Measurements from ENCODE around the gene ZNRF1.
"Not testable (repeated sequence)": the region's sequence is repeated elsewhere in the genome, so short reads cannot be mapped to it uniquely, and the experiment has no call there.

The ZNRF1 gene

DNA sequence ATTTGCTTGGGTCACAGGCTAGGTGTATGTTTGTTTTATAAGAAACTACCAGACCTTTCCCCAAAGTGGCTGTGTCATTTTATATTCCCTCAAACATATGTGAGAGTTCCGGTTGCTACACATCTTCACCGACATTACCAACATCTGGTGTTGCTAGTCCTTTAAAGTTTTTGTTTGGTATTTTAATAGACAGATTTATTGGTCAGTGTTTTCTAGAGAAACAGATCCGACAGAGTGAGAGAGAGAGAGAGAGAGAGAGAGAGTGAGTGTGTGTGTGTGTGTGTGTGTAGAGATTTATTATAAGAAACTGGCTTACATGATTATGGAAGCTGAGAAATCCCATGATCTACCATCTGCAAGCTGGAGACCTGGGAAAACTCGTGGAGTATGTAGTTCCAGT lies 86.7 kb downstream of the ZNRF1 start:
- Histone ChIP-seq H3K4me1 (ENCODE audit: control insufficient read depth in 1 of 2, insufficient read depth in 2 of 2, low read length in 2 of 2) (peaks cover 10 to 16% of the 10 kb centered on the region in 2 donors), H3K27ac (ENCODE audit: low read depth, low read length) (no peak overlapping the region)

DNA sequence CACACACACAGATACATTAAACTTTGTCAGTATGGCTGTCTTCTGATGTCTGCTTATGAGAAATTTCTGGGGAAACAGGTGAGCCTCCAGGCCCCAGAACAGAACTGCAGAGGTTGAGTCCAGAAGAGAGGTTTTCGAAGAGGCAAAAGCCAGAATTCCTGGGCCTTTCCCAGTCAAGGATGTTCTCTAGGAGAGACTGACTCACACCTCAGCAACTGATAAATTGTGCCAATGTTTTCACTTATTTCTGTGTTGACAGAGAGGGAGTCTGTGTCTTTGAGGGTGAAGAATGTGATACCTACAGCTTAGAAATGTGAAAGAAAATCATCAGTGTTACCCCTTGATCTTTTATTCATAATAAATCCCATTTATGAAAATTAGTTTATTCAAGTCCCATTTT lies 87.5 kb downstream of the ZNRF1 start:
- H3K9ac ChIP-seq (ENCODE audit: low read depth in 1 of 2, low read length in 2 of 2), result no peak overlapping the region
- H3K4me1 ChIP-seq (ENCODE audit: control insufficient read depth in 1 of 2, insufficient read depth in 2 of 2, low read length in 2 of 2), result peaks cover 10 to 14% of the 10 kb centered on the region in 2 donors
- no peaks in the 10 kb centered on the region for H3K36me3 ChIP-seq (ENCODE audit: control insufficient read depth in 1 of 2, insufficient read depth in 2 of 2, low read length in 2 of 2)
- no peak overlapping the region for H3K27ac ChIP-seq (ENCODE audit: low read depth, low read length)
- no peak overlapping the region for H3K4me3 ChIP-seq (ENCODE audit: low read depth in 1 of 2, low read length in 2 of 2)
- H3K27me3 ChIP-seq (ENCODE audit: control insufficient read depth in 1 of 2, insufficient read depth in 2 of 2, low read length in 2 of 2), result no peaks in the 10 kb centered on the region
- H3K9me3 ChIP-seq (ENCODE audit: control insufficient read depth in 1 of 2, low read length in 2 of 2), result no peaks in the 10 kb centered on the region

More for the DNA sequence above, 86.7 kb downstream of the ZNRF1 start:
- H3K27me3 ChIP-seq (ENCODE audit: control insufficient read depth in 1 of 2, insufficient read depth in 2 of 2, low read length in 2 of 2), result no peaks in the 10 kb centered on the region
- H3K9me3 ChIP-seq (ENCODE audit: control insufficient read depth in 1 of 2, low read length in 2 of 2), result no peaks in the 10 kb centered on the region
- H3K36me3 ChIP-seq (ENCODE audit: control insufficient read depth in 1 of 2, insufficient read depth in 2 of 2, low read length in 2 of 2), result no peaks in the 10 kb centered on the region
- H3K9ac ChIP-seq (ENCODE audit: low read depth in 1 of 2, low read length in 2 of 2), result no peak overlapping the region
- no peak overlapping the region for H3K4me3 ChIP-seq (ENCODE audit: low read depth in 1 of 2, low read length in 2 of 2)

DNA sequence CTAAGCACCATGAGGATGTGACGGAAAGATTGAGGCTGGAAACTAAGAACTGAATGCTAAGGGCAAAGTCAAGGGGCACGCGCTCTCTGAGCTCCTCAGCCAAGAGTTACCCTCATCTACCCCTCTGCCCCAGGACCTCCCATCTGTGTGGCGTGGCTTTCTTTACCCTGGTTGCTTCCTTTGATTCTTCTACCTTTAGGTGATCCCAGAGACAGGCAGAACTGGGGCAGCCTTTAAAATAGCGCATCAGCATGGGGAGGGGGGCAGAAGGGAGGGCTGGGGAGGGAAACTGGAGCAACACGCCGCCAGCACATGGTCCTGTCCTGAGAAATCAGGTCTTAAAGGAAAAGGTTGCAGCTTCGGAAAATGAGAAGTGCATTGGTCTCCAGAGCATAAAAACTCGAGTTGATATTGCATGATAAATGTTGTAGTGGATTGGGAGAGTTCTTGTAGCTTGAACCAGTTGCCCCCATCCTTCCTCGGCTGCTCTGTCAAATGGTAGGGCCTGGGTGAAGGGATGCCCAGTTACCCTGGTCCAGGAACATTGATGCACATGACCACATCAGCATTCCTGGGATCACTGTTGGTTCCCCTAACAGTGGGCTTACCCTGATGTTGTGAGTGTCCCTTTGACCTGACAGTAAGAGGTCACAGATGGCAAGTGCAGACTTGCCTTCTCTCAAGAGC lies 88.0 kb downstream of the ZNRF1 start:
- H3K27me3 ChIP-seq (ENCODE audit: control insufficient read depth in 1 of 2, insufficient read depth in 2 of 2, low read length in 2 of 2), result no peaks in the 10 kb centered on the region
- peaks cover 10 to 11% of the 10 kb centered on the region in 2 donors for H3K4me1 ChIP-seq (ENCODE audit: control insufficient read depth in 1 of 2, insufficient read depth in 2 of 2, low read length in 2 of 2)
- no peak overlapping the region for H3K9ac ChIP-seq (ENCODE audit: low read depth in 1 of 2, low read length in 2 of 2)
- no peaks in the 10 kb centered on the region for H3K36me3 ChIP-seq (ENCODE audit: control insufficient read depth in 1 of 2, insufficient read depth in 2 of 2, low read length in 2 of 2)
- no peak overlapping the region for H3K27ac ChIP-seq (ENCODE audit: low read depth, low read length)
- H3K9me3 ChIP-seq (ENCODE audit: control insufficient read depth in 1 of 2, low read length in 2 of 2), result no peaks in the 10 kb centered on the region
- no peak overlapping the region for H3K4me3 ChIP-seq (ENCODE audit: low read depth in 1 of 2, low read length in 2 of 2)

DNA sequence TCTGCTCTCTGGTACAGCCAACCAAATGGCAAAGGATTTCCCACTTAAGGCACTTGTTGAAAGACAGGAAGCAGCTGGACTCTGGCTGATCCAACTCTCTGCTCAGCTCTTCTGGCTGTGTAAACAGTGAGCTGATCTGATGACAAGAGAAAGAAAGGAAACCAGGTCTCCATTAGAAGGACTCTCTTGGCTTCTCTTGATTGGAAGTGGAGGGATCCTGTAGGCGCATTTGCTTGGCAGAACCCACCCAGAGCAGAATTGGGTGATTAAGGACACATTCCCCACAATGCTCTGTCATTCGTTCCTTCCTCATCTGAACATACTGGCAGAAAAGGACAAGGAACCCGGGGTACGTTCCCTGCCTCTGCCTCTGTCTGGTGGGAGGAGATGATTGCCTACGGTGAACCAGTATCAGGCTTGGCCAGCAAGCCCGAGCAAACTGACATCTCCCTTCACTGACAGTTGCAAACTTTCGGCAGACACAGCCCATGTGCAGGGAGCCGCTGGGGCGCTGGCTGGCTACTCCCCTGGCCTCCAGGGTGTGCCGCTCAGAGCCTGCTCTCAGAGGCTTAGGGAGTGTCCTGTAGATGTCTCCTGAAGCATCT lies 88.7 kb downstream of the ZNRF1 start:
- peaks cover 11% of the 10 kb centered on the region in 2 donors for H3K4me1 ChIP-seq (ENCODE audit: control insufficient read depth in 1 of 2, insufficient read depth in 2 of 2, low read length in 2 of 2)
- no peaks in the 10 kb centered on the region for H3K36me3 ChIP-seq (ENCODE audit: control insufficient read depth in 1 of 2, insufficient read depth in 2 of 2, low read length in 2 of 2)
- H3K9me3 ChIP-seq (ENCODE audit: control insufficient read depth in 1 of 2, low read length in 2 of 2), result no peaks in the 10 kb centered on the region
- H3K27me3 ChIP-seq (ENCODE audit: control insufficient read depth in 1 of 2, insufficient read depth in 2 of 2, low read length in 2 of 2), result no peaks in the 10 kb centered on the region
- no peak overlapping the region for H3K4me3 ChIP-seq (ENCODE audit: low read depth in 1 of 2, low read length in 2 of 2)
- no peak overlapping the region for H3K27ac ChIP-seq (ENCODE audit: low read depth, low read length)
- H3K9ac ChIP-seq (ENCODE audit: low read depth in 1 of 2, low read length in 2 of 2), result no peak overlapping the region

DNA sequence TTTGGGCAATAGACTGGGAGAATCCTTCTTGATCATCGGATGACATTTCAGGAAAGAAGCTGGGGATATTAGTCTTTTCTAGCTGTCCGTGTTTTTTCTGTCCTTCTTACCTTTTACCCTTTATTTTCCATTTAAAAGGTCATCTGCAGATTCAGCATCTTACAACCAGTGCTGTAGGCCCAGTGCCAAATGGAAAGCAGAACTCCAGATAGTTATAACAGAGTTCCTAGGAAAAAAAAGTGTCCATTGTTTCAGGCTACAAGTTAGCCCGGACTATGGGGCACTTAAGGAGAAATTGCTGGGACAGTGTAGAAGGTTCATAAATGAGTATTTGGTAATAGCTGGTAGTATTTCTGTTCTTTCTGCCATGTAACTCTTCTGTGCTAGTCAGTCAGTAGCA lies 89.4 kb downstream of the ZNRF1 start:
- Histone ChIP-seq H3K36me3 (ENCODE audit: control insufficient read depth in 1 of 2, insufficient read depth in 2 of 2, low read length in 2 of 2) (no peaks in the 10 kb centered on the region), H3K9me3 (ENCODE audit: control insufficient read depth in 1 of 2, low read length in 2 of 2) (no peaks in the 10 kb centered on the region), H3K9ac (ENCODE audit: low read depth in 1 of 2, low read length in 2 of 2) (no peak overlapping the region), H3K27me3 (ENCODE audit: control insufficient read depth in 1 of 2, insufficient read depth in 2 of 2, low read length in 2 of 2) (no peaks in the 10 kb centered on the region), H3K4me1 (ENCODE audit: control insufficient read depth in 1 of 2, insufficient read depth in 2 of 2, low read length in 2 of 2) (peaks cover 14 to 15% of the 10 kb centered on the region in 2 donors), H3K4me3 (ENCODE audit: low read depth in 1 of 2, low read length in 2 of 2) (no peak overlapping the region), H3K27ac (ENCODE audit: low read depth, low read length) (no peak overlapping the region)

DNA sequence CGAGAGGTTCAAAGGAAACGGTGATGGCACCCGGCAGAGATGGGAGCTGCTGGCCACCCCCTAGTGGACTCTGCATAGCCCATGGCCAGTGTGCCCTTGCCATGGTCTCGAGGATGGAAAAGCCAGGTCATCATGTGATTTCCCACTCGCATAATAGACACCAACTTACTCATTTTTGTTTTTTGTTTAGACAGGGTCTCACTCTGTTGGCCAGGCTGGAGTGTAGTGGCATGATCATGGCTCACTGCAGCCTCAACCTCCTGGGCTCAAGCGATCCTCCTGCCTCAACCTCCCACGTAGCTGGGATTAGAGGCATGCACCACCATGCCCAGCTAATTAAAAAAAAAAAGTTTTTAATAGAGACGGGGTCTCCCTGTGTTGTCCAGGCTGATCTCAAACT lies 90.1 kb downstream of the ZNRF1 start:
- H3K27me3 ChIP-seq (ENCODE audit: control insufficient read depth in 1 of 2, insufficient read depth in 2 of 2, low read length in 2 of 2), result no peaks in the 10 kb centered on the region
- H3K4me1 ChIP-seq (ENCODE audit: control insufficient read depth in 1 of 2, insufficient read depth in 2 of 2, low read length in 2 of 2), result peaks cover 15 to 18% of the 10 kb centered on the region in 2 donors
- no peak overlapping the region for H3K4me3 ChIP-seq (ENCODE audit: low read depth in 1 of 2, low read length in 2 of 2)
- no peak overlapping the region for H3K9ac ChIP-seq (ENCODE audit: low read depth in 1 of 2, low read length in 2 of 2)
- peaks cover 0 to under 1% of the 10 kb centered on the region in 2 donors for H3K36me3 ChIP-seq (ENCODE audit: control insufficient read depth in 1 of 2, insufficient read depth in 2 of 2, low read length in 2 of 2)
- H3K9me3 ChIP-seq (ENCODE audit: control insufficient read depth in 1 of 2, low read length in 2 of 2), result no peaks in the 10 kb centered on the region
- H3K27ac ChIP-seq (ENCODE audit: low read depth, low read length), result no peak overlapping the region

DNA sequence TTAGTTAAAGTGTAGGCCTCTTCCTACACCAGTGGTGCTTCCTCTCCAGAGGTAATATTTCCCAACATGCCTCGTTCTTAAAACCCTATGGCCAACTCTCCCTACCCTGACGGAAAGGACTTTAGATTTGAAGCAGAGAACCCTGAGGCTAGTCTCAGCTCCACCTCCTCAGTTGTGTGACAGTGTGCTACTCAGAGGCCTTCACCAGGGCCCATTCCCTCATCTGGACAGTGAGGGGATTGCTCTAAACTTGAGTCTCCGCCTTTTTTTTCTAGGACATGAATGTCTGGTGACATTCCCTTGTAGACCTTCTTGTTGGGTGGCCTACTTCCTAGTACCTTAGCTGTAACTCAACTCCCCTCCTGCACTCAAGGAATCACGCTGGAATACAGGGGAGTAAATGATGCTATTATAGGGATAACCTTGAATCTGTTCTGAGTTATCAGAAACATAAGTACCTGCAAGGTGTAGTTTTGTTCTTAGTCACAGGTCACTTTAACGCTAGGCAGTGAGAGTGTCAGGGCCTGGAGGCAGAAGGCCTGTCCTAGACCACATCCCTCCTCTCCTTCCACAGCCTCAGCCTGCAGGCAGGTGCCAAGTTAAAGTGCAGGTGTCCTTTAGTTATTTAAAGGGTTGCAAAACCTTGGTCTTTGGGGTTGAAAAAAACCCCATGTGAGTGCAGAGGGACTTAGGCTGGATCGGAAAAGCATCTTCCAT lies 90.8 kb downstream of the ZNRF1 start:
- Histone ChIP-seq H3K27ac (ENCODE audit: low read depth, low read length) (no peak overlapping the region), H3K9ac (ENCODE audit: low read depth in 1 of 2, low read length in 2 of 2) (no peak overlapping the region), H3K9me3 (ENCODE audit: control insufficient read depth in 1 of 2, low read length in 2 of 2) (no peaks in the 10 kb centered on the region), H3K4me3 (ENCODE audit: low read depth in 1 of 2, low read length in 2 of 2) (no peak overlapping the region), H3K36me3 (ENCODE audit: control insufficient read depth in 1 of 2, insufficient read depth in 2 of 2, low read length in 2 of 2) (peaks cover 0 to 3% of the 10 kb centered on the region in 2 donors), H3K4me1 (ENCODE audit: control insufficient read depth in 1 of 2, insufficient read depth in 2 of 2, low read length in 2 of 2) (peaks cover 15 to 18% of the 10 kb centered on the region in 2 donors), H3K27me3 (ENCODE audit: control insufficient read depth in 1 of 2, insufficient read depth in 2 of 2, low read length in 2 of 2) (no peaks in the 10 kb centered on the region)

DNA sequence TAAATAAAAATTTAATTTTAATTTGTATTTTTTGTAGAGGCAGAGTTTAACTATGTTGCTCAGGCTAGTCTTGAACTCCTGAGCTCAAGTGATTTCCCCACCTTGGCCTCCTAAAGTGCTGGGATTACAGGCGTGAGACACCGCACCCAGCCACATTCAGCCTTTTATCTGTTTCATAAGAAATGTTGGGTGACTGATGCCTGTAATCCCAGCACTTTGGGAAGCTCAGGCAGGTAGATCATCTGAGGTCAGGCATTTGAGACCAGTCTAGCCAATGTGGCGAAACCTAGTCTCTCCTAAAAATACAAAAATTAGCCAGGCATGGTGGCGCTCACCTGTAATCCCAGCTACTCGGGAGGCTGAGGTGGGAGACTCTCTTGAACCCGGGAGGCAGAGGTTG lies 92.1 kb downstream of the ZNRF1 start:
- H3K4me1 ChIP-seq (ENCODE audit: control insufficient read depth in 1 of 2, insufficient read depth in 2 of 2, low read length in 2 of 2), result peaks cover 15 to 18% of the 10 kb centered on the region in 2 donors

DNA sequence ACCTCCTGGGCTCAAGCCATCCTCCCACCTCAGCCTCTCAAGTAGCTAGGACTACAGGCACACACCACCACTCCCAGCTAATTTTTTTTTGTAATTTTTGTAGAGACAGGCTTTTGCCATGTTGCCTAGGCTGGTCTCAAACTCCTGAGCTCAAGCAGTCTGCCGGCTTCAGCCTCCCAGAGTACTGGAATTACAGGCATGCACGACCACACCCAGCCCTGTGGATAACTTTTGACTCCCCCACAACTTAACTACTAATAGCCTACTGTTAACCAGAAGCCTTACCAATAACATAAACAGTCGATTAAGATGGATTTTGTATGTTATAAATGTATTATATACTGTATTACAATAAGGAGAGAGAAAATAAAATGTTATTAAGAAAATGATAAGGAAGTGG lies 92.8 kb downstream of the ZNRF1 start:
- peaks cover 15 to 25% of the 10 kb centered on the region in 2 donors for H3K4me1 ChIP-seq (ENCODE audit: control insufficient read depth in 1 of 2, insufficient read depth in 2 of 2, low read length in 2 of 2)
- H3K27ac ChIP-seq (ENCODE audit: low read depth, low read length); H3K4me3 ChIP-seq (ENCODE audit: low read depth in 1 of 2, low read length in 2 of 2); H3K9me3 ChIP-seq (ENCODE audit: control insufficient read depth in 1 of 2, low read length in 2 of 2); H3K36me3 ChIP-seq (ENCODE audit: control insufficient read depth in 1 of 2, insufficient read depth in 2 of 2, low read length in 2 of 2); H3K9ac ChIP-seq (ENCODE audit: low read depth in 1 of 2, low read length in 2 of 2); H3K27me3 ChIP-seq (ENCODE audit: control insufficient read depth in 1 of 2, insufficient read depth in 2 of 2, low read length in 2 of 2): not testable (repeated sequence)

More for the DNA sequence above, 92.1 kb downstream of the ZNRF1 start:
- H3K27me3 ChIP-seq (ENCODE audit: control insufficient read depth in 1 of 2, insufficient read depth in 2 of 2, low read length in 2 of 2); H3K9ac ChIP-seq (ENCODE audit: low read depth in 1 of 2, low read length in 2 of 2); H3K27ac ChIP-seq (ENCODE audit: low read depth, low read length); H3K9me3 ChIP-seq (ENCODE audit: control insufficient read depth in 1 of 2, low read length in 2 of 2); H3K4me3 ChIP-seq (ENCODE audit: low read depth in 1 of 2, low read length in 2 of 2); H3K36me3 ChIP-seq (ENCODE audit: control insufficient read depth in 1 of 2, insufficient read depth in 2 of 2, low read length in 2 of 2): not testable (repeated sequence)

DNA sequence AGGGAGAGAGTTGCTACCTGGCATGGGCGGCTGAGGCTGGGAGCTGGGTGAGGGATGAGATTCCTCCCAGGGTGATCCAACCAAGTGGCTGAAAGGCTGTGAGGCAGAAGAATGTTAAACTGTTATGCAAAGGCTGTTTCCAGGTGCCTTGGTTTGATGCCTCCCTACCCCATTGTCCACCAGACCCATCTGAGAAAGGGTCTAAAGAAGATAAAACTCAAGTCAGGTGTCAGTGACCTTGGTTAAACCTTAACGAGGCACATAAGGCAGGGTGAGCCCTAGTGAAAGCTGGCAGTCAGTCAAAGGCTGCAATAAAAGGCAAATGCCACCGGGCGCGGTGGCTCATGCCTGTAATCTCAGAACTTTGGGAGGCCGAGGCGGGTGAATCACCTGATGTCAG lies 94.0 kb downstream of the ZNRF1 start:
- peaks cover 5 to 18% of the 10 kb centered on the region in 2 donors for H3K4me1 ChIP-seq (ENCODE audit: control insufficient read depth in 1 of 2, insufficient read depth in 2 of 2, low read length in 2 of 2)
- H3K27me3 ChIP-seq (ENCODE audit: control insufficient read depth in 1 of 2, insufficient read depth in 2 of 2, low read length in 2 of 2), result no peaks in the 10 kb centered on the region
- H3K36me3 ChIP-seq (ENCODE audit: control insufficient read depth in 1 of 2, insufficient read depth in 2 of 2, low read length in 2 of 2), result peaks cover 0 to 8% of the 10 kb centered on the region in 2 donors
- no peak overlapping the region for H3K27ac ChIP-seq (ENCODE audit: low read depth, low read length)
- no peaks in the 10 kb centered on the region for H3K9me3 ChIP-seq (ENCODE audit: control insufficient read depth in 1 of 2, low read length in 2 of 2)
- H3K4me3 ChIP-seq (ENCODE audit: low read depth in 1 of 2, low read length in 2 of 2), result no peak overlapping the region
- no peak overlapping the region for H3K9ac ChIP-seq (ENCODE audit: low read depth in 1 of 2, low read length in 2 of 2)
